ENCODE measurements around the gene KCNIP1. TPM values are rescaled to one million over a fixed set of nuclear protein-coding genes. Genes with fewer than 3 reads are reported as not detected.

The KCNIP1 gene
- total RNA-seq, 3 donors from 2014 or later (not counting 1 experiment from before 2014, with no cell fraction given): not detected

GRCh38 chr5:170554521-170555267, 50.9 kb downstream of the KCNIP1 start:
- H3K4me3 ChIP-seq (ENCODE audit: low read length): no peak overlapping the region
- no peak overlapping the region for H3K27ac Mint-ChIP-seq
- 86% methylated on average over 17 of the region's 18 CpGs for WGBS (ENCODE audit: insufficient coverage)
- H3K36me3 ChIP-seq (ENCODE audit: control insufficient read depth, insufficient read depth, low read length): no peaks in the 10 kb centered on the region
- intact Hi-C loops (cut with micrococcal nuclease): no loop called here
- no peaks in the 10 kb centered on the region for H3K36me3 Mint-ChIP-seq
- ATAC-seq (no peak), DNase-seq (no peak)
- H3K9me3 ChIP-seq (ENCODE audit: control insufficient read depth, insufficient read depth, low read length): no peaks in the 10 kb centered on the region
- H3K27me3 ChIP-seq (ENCODE audit: control insufficient read depth, insufficient read depth, low read length): peaks cover 4% of the 10 kb centered on the region
- peaks cover 2 to 11% of the 10 kb centered on the region in 2 donors for H3K27me3 Mint-ChIP-seq (ENCODE audit: low read depth in 2 of 2)
- no peak overlapping the region for H3K4me3 Mint-ChIP-seq
- TF ChIP-seq, protein P1, sequence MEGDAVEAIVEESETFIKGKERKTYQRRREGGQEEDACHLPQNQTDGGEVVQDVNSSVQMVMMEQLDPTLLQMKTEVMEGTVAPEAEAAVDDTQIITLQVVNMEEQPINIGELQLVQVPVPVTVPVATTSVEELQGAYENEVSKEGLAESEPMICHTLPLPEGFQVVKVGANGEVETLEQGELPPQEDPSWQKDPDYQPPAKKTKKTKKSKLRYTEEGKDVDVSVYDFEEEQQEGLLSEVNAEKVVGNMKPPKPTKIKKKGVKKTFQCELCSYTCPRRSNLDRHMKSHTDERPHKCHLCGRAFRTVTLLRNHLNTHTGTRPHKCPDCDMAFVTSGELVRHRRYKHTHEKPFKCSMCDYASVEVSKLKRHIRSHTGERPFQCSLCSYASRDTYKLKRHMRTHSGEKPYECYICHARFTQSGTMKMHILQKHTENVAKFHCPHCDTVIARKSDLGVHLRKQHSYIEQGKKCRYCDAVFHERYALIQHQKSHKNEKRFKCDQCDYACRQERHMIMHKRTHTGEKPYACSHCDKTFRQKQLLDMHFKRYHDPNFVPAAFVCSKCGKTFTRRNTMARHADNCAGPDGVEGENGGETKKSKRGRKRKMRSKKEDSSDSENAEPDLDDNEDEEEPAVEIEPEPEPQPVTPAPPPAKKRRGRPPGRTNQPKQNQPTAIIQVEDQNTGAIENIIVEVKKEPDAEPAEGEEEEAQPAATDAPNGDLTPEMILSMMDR (IDR thresholded peaks at IDR 0.05): no peak
- H3K9me3 Mint-ChIP-seq: no peaks in the 10 kb centered on the region
- H3K4me1 Mint-ChIP-seq: no peaks in the 10 kb centered on the region
- H3K27ac ChIP-seq (ENCODE audit: low read length): no peak overlapping the region
- peaks cover 6% of the 10 kb centered on the region for H3K4me1 ChIP-seq (ENCODE audit: control insufficient read depth, insufficient read depth, low read length)

DNA sequence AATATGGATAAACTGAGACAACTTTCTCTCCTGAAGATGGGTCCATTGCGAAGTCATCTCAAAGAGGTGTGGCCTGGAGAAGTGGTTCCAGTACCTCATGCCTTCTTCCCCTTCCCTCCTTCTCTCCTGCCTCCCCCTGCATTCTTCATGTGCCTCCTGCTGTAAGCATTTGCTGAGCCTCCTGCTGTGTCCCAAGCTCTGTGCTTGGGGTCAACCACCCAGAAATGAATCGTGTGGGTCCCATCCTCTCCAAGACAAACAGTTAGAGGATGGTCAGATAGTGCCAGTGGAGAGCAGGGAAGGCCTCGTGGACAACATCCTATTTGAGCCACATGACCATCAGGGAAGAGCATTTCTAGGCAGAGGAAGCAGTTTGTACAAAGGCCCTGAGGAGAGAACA, 53.5 kb downstream of the KCNIP1 start:
- peaks cover 4% of the 10 kb centered on the region for H3K27me3 ChIP-seq (ENCODE audit: control insufficient read depth, insufficient read depth, low read length)
- Mint-ChIP-seq H3K4me3 (no peak overlapping the region), H3K4me1 (no peaks in the 10 kb centered on the region), H3K36me3 (no peaks in the 10 kb centered on the region), H3K27ac (no peak overlapping the region), H3K27me3 (ENCODE audit: low read depth in 2 of 2) (peaks cover 7 to 19% of the 10 kb centered on the region in 2 donors), H3K9me3 (no peaks in the 10 kb centered on the region)
- no peak overlapping the region for H3K4me3 ChIP-seq (ENCODE audit: low read length)
- no peak overlapping the region for H3K27ac ChIP-seq (ENCODE audit: low read length)
- H3K36me3 ChIP-seq (ENCODE audit: control insufficient read depth, insufficient read depth, low read length): no peaks in the 10 kb centered on the region
- TF ChIP-seq, protein P1 (IDR thresholded peaks at IDR 0.05): no peak
- intact Hi-C loops (cut with micrococcal nuclease): no loop called here
- no peaks in the 10 kb centered on the region for H3K9me3 ChIP-seq (ENCODE audit: control insufficient read depth, insufficient read depth, low read length)
- ATAC-seq (no peak), DNase-seq (no peak)
- peaks cover 6% of the 10 kb centered on the region for H3K4me1 ChIP-seq (ENCODE audit: control insufficient read depth, insufficient read depth, low read length)
- 81% methylated on average over 3 of the region's 3 CpGs for WGBS (ENCODE audit: insufficient coverage)

DNA sequence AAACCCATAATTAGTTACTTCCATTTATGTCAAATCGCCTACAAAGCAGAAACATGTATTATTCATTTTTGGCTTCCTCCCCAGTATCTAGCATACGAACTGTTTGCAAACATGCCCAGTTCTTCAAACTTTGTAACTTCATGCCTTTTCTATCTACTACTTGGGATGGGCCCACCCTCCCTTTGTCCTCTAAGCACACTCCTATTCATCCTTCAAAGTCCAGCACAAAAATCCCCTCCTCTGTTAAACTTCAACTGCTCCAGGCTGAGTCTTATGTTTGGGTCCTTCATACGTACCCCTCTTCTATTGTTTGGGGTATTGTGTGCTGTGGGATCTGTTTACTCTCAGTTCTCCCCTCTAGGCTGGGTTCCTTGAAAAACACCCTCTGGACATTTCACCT, 55.5 kb downstream of the KCNIP1 start:
- Histone ChIP-seq H3K36me3 (ENCODE audit: control insufficient read depth, insufficient read depth, low read length) (no peaks in the 10 kb centered on the region), H3K9me3 (ENCODE audit: control insufficient read depth, insufficient read depth, low read length) (no peaks in the 10 kb centered on the region), H3K27ac (ENCODE audit: low read length) (no peak overlapping the region), H3K4me1 (ENCODE audit: control insufficient read depth, insufficient read depth, low read length) (no peaks in the 10 kb centered on the region), H3K4me3 (ENCODE audit: low read length) (no peak overlapping the region), H3K27me3 (ENCODE audit: control insufficient read depth, insufficient read depth, low read length) (no peaks in the 10 kb centered on the region)
- DNase-seq (no peak), ATAC-seq (no peak)
- 79% methylated on average over 2 of the region's 3 CpGs for WGBS (ENCODE audit: insufficient coverage)
- Mint-ChIP-seq H3K36me3 (no peaks in the 10 kb centered on the region), H3K27ac (no peak overlapping the region), H3K4me1 (no peaks in the 10 kb centered on the region), H3K27me3 (ENCODE audit: low read depth in 2 of 2) (peaks cover 7 to 19% of the 10 kb centered on the region in 2 donors), H3K4me3 (no peak overlapping the region), H3K9me3 (no peaks in the 10 kb centered on the region)
- TF ChIP-seq, protein P1 (IDR thresholded peaks at IDR 0.05): no peak
- intact Hi-C loops (cut with micrococcal nuclease): no loop called here

DNA sequence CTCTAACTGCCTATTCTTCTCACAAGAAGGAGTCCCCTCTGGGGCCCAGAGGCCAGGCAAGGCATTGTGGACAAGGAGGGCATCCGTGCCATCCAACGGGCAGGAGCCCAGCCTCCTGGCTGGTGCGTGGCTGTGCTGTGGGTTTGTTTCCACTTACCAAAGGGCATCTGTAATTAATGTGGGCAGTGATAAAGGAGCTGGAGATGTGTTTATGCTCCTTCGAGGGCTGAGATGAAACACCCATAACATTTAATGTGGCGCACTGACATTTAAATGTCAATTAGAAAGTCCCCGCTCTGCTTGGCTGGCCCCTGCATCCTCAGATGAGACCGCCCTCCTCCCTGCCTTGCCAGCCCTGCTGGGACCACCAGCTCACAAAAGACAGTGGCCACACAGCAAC, 57.1 kb downstream of the KCNIP1 start:
- ATAC-seq: no peak
- Mint-ChIP-seq H3K27me3 (ENCODE audit: low read depth in 2 of 2) (peaks cover 14 to 30% of the 10 kb centered on the region in 2 donors), H3K36me3 (no peaks in the 10 kb centered on the region), H3K9me3 (no peaks in the 10 kb centered on the region), H3K27ac (no peak overlapping the region), H3K4me3 (no peak overlapping the region), H3K4me1 (no peaks in the 10 kb centered on the region)
- no peaks in the 10 kb centered on the region for H3K4me1 ChIP-seq (ENCODE audit: control insufficient read depth, insufficient read depth, low read length)
- H3K4me3 ChIP-seq (ENCODE audit: low read length): no peak overlapping the region
- DNase-seq: no peak
- WGBS (ENCODE audit: insufficient coverage): 83% methylated on average over 7 of the region's 7 CpGs
- no peaks in the 10 kb centered on the region for H3K9me3 ChIP-seq (ENCODE audit: control insufficient read depth, insufficient read depth, low read length)
- TF ChIP-seq, protein P1 (IDR thresholded peaks at IDR 0.05): no peak
- intact Hi-C loops (cut with micrococcal nuclease): no loop called here
- no peaks in the 10 kb centered on the region for H3K36me3 ChIP-seq (ENCODE audit: control insufficient read depth, insufficient read depth, low read length)
- no peak overlapping the region for H3K27ac ChIP-seq (ENCODE audit: low read length)
- no peaks in the 10 kb centered on the region for H3K27me3 ChIP-seq (ENCODE audit: control insufficient read depth, insufficient read depth, low read length)

All from natural killer cell (primary cell).